CD8-positive, alpha-beta memory T cell (primary cell): Measurements from ENCODE around the gene DCDC1. TPM values are rescaled to one million over a fixed set of nuclear protein-coding genes. Genes with fewer than 3 reads are reported as not detected.

Source experiments
- CTCF ChIA-PET: fragments of 350-600 bp; sonication (Branson Sonifier 250); formaldehyde crosslinking; loops from one replicate; lab custom pipeline; 2021; ENCODE audit warnings: antibody characterized with exemption; lab: Charles Lee
- POLR2A ChIA-PET: fragments of 350-600 bp; sonication (Branson Sonifier 250); formaldehyde crosslinking; loops from one replicate; lab custom pipeline; 2021; ENCODE audit warnings: antibody characterized with exemption; lab: Charles Lee
- DNase-seq, 5 donors: peaks; one replicate each; pipeline versions ENCODE4 v3.0.0 to v3.0.0-alpha.2; 2020 to 2022; ENCODE audit warnings: mixed read lengths in 1 of 5
- H3K27ac ChIP-seq: one replicate; pipeline ENCODE4 v1.7.0; 2013; ENCODE audit warnings: low read depth, mild to moderate bottlenecking, low read length, moderate library complexity
- H3K27me3 ChIP-seq: 2 replicates; pipeline ENCODE4 v1.7.0; 2013; ENCODE audit warnings: low read length, mild to moderate bottlenecking; ENCODE audit not compliant: insufficient read depth, poor library complexity, severe bottlenecking
- H3K36me3 ChIP-seq: 2 replicates; pipeline ENCODE4 v1.7.0; 2013; ENCODE audit warnings: mild to moderate bottlenecking, low read length, moderate library complexity; ENCODE audit not compliant: insufficient read depth
- H3K4me1 ChIP-seq: 2 replicates; pipeline ENCODE4 v1.7.0; 2013; ENCODE audit warnings: mild to moderate bottlenecking, low read length, moderate library complexity; ENCODE audit not compliant: insufficient read depth
- H3K4me3 ChIP-seq: 2 replicates; pipeline ENCODE4 v1.7.0; 2013; ENCODE audit warnings: mild to moderate bottlenecking, low read length
- H3K9me3 ChIP-seq: 2 replicates; pipeline ENCODE4 v1.7.0; 2013; ENCODE audit warnings: mild to moderate bottlenecking, low read length
- H3K27ac Mint-ChIP-seq, 8 donors: one replicate each; pipeline ENCODE4 v1.8.0; 2020 to 2021; ENCODE audit warnings: mixed read lengths in 8 of 8, mild to moderate bottlenecking in 6 of 8, inconsistent platforms in 3 of 8, moderate library complexity in 3 of 8
- H3K27me3 Mint-ChIP-seq, 2 donors: one replicate each; pipeline ENCODE4 v1.8.0; 2020 to 2021; ENCODE audit warnings: mixed read lengths in 2 of 2, mild to moderate bottlenecking in 1 of 2, moderate library complexity in 1 of 2
- H3K36me3 Mint-ChIP-seq, 3 donors: one replicate each; pipeline ENCODE4 v1.8.0; 2020 to 2021; ENCODE audit warnings: mixed read lengths in 3 of 3, inconsistent platforms in 1 of 3, mild to moderate bottlenecking in 1 of 3
- H3K4me1 Mint-ChIP-seq, 3 donors: one replicate each; pipeline ENCODE4 v1.8.0; 2020 to 2021; ENCODE audit warnings: mixed read lengths in 3 of 3, inconsistent platforms in 1 of 3, mild to moderate bottlenecking in 1 of 3
- H3K4me3 Mint-ChIP-seq, 7 donors: one replicate each; pipeline ENCODE4 v1.8.0; 2020 to 2021; ENCODE audit warnings: mixed read lengths in 7 of 7, mild to moderate bottlenecking in 6 of 7, moderate library complexity in 4 of 7, inconsistent platforms in 2 of 7
- H3K9me3 Mint-ChIP-seq, 5 donors: one replicate each; pipeline ENCODE4 v1.8.0; 2020 to 2022; ENCODE audit warnings: mixed read lengths in 5 of 5, mild to moderate bottlenecking in 3 of 5, moderate library complexity in 2 of 5, inconsistent platforms in 1 of 5
- polyA plus RNA-seq: library from polyadenylated mRNA; unstranded; fragments of 300-500 nt; fragmentation: Illumina TruSeq; gene quantifications from one replicate; pipeline ENCODE4 v1.2.3, GENCODE V29; 2021
- total RNA-seq, 2 experiments: library from RNA; stranded (reverse); gene quantifications; one replicate each; pipeline ENCODE4 v1.2.3, GENCODE V29; 2021

The DCDC1 gene
- total and polyA plus RNA-seq, 3 experiments from 2014 or later, result 0.07 to 0.15 TPM; not detected in 1

GRCh38 chr11:31243706-31244105 is 125.8 kb downstream of the DCDC1 start:
- H3K4me3 Mint-ChIP-seq, result no peak overlapping the region
- ChIA-PET POLR2A (no interaction called here), CTCF (no interaction called here)
- Histone ChIP-seq H3K27ac (no peak overlapping the region), H3K27me3 (no peaks in the 10 kb centered on the region), H3K4me1 (no peaks in the 10 kb centered on the region), H3K4me3 (no peak overlapping the region), H3K36me3 (no peaks in the 10 kb centered on the region), H3K9me3 (no peaks in the 10 kb centered on the region)
- no peaks in the 10 kb centered on the region for H3K4me1 Mint-ChIP-seq
- no peaks in the 10 kb centered on the region for H3K9me3 Mint-ChIP-seq
- no peak overlapping the region for H3K27ac Mint-ChIP-seq
- H3K27me3 Mint-ChIP-seq, result peaks cover 0 to 12% of the 10 kb centered on the region in 2 donors
- no peak for DNase-seq
- H3K36me3 Mint-ChIP-seq, result no peaks in the 10 kb centered on the region

GRCh38 chr11:31240340-31240904 is 129.1 kb downstream of the DCDC1 start:
- Mint-ChIP-seq H3K9me3 (no peaks in the 10 kb centered on the region), H3K36me3 (no peaks in the 10 kb centered on the region), H3K4me3 (no peak overlapping the region), H3K27ac (no peak overlapping the region), H3K4me1 (no peaks in the 10 kb centered on the region), H3K27me3 (peaks cover 0 to 3% of the 10 kb centered on the region in 2 donors)
- H3K27ac ChIP-seq, result no peak overlapping the region
- ChIA-PET CTCF (no interaction called here), POLR2A (no interaction called here)
- H3K4me1 ChIP-seq, result no peaks in the 10 kb centered on the region
- no peaks in the 10 kb centered on the region for H3K27me3 ChIP-seq
- H3K9me3 ChIP-seq, result no peaks in the 10 kb centered on the region
- H3K36me3 ChIP-seq, result no peaks in the 10 kb centered on the region
- no peak overlapping the region for H3K4me3 ChIP-seq
- DNase-seq, result peak in 1 of 5 donors; percentile 1

- no peak overlapping the region for H3K27ac ChIP-seq
- Mint-ChIP-seq H3K27me3 (no peaks in the 10 kb centered on the region), H3K27ac (no peak overlapping the region), H3K4me3 (no peak overlapping the region), H3K4me1 (no peaks in the 10 kb centered on the region), H3K9me3 (no peaks in the 10 kb centered on the region), H3K36me3 (no peaks in the 10 kb centered on the region)
- H3K27me3 ChIP-seq, result no peaks in the 10 kb centered on the region
- no peak for DNase-seq
- CTCF ChIA-PET, result no interaction called here
- H3K9me3 ChIP-seq, result no peaks in the 10 kb centered on the region
- H3K36me3 ChIP-seq, result no peaks in the 10 kb centered on the region
- POLR2A ChIA-PET, result no interaction called here
- H3K4me3 ChIP-seq, result no peak overlapping the region
- no peaks in the 10 kb centered on the region for H3K4me1 ChIP-seq
Measured at GRCh38 chr11:31237819-31238760, 131.4 kb downstream of the DCDC1 start.

GRCh38 chr11:31236143-31236542 is 133.4 kb downstream of the DCDC1 start:
- H3K27ac Mint-ChIP-seq, result no peak overlapping the region
- ChIA-PET POLR2A (no interaction called here), CTCF (no interaction called here)

GRCh38 chr11:31233425-31233824 is 136.1 kb downstream of the DCDC1 start:
- Histone ChIP-seq H3K27me3 (no peaks in the 10 kb centered on the region), H3K4me3 (no peak overlapping the region), H3K9me3 (no peaks in the 10 kb centered on the region), H3K4me1 (no peaks in the 10 kb centered on the region), H3K27ac (no peak overlapping the region), H3K36me3 (no peaks in the 10 kb centered on the region)
- H3K36me3 Mint-ChIP-seq, result no peaks in the 10 kb centered on the region
- no peaks in the 10 kb centered on the region for H3K4me1 Mint-ChIP-seq
- H3K4me3 Mint-ChIP-seq, result no peak overlapping the region
- H3K27me3 Mint-ChIP-seq, result no peaks in the 10 kb centered on the region
- DNase-seq, result no peak
- no peaks in the 10 kb centered on the region for H3K9me3 Mint-ChIP-seq
- ChIA-PET POLR2A (no interaction called here), CTCF (interaction anchor here (1.4 kb wide), 1 partner anchor 725 kb away, joined by 3 read pairs; no protein-coding TSS in a partner anchor)
- H3K27ac Mint-ChIP-seq, result no peak overlapping the region

More at GRCh38 chr11:31236143-31236542, 133.4 kb downstream of the DCDC1 start:
- H3K9me3 Mint-ChIP-seq, result no peaks in the 10 kb centered on the region
- H3K4me1 Mint-ChIP-seq, result no peaks in the 10 kb centered on the region
- no peak overlapping the region for H3K4me3 ChIP-seq
- no peaks in the 10 kb centered on the region for H3K27me3 Mint-ChIP-seq
- H3K27me3 ChIP-seq, result no peaks in the 10 kb centered on the region
- H3K36me3 ChIP-seq, result no peaks in the 10 kb centered on the region
- no peak overlapping the region for H3K4me3 Mint-ChIP-seq
- H3K9me3 ChIP-seq, result no peaks in the 10 kb centered on the region
- H3K36me3 Mint-ChIP-seq, result no peaks in the 10 kb centered on the region
- H3K27ac ChIP-seq, result no peak overlapping the region
- no peak for DNase-seq
- H3K4me1 ChIP-seq, result no peaks in the 10 kb centered on the region

- CTCF ChIA-PET, result no interaction called here
- no peaks in the 10 kb centered on the region for H3K27me3 Mint-ChIP-seq
Measured at GRCh38 chr11:31231601-31232000, 137.9 kb downstream of the DCDC1 start.

GRCh38 chr11:31218847-31219246 is 150.7 kb downstream of the DCDC1 start:
- Mint-ChIP-seq H3K27ac (no peak overlapping the region), H3K27me3 (peaks cover 0 to 10% of the 10 kb centered on the region in 2 donors), H3K36me3 (no peaks in the 10 kb centered on the region), H3K9me3 (no peaks in the 10 kb centered on the region), H3K4me1 (no peaks in the 10 kb centered on the region), H3K4me3 (no peak overlapping the region)
- Histone ChIP-seq H3K4me1 (no peaks in the 10 kb centered on the region), H3K27ac (no peak overlapping the region), H3K9me3 (no peaks in the 10 kb centered on the region), H3K27me3 (no peaks in the 10 kb centered on the region), H3K4me3 (no peak overlapping the region), H3K36me3 (no peaks in the 10 kb centered on the region)
- POLR2A ChIA-PET, result no interaction called here
- no peak for DNase-seq
- CTCF ChIA-PET, result no interaction called here

More at GRCh38 chr11:31231601-31232000, 137.9 kb downstream of the DCDC1 start:
- no peaks in the 10 kb centered on the region for H3K4me1 Mint-ChIP-seq
- Histone ChIP-seq H3K9me3 (no peaks in the 10 kb centered on the region), H3K27ac (no peak overlapping the region), H3K4me1 (no peaks in the 10 kb centered on the region), H3K4me3 (no peak overlapping the region), H3K36me3 (no peaks in the 10 kb centered on the region), H3K27me3 (no peaks in the 10 kb centered on the region)
- POLR2A ChIA-PET, result no interaction called here
- H3K9me3 Mint-ChIP-seq, result no peaks in the 10 kb centered on the region
- no peak for DNase-seq
- H3K4me3 Mint-ChIP-seq, result no peak overlapping the region
- peaks cover 0 to 1% (median 0%) of the 10 kb centered on the region in 3 donors for H3K36me3 Mint-ChIP-seq
- no peak overlapping the region for H3K27ac Mint-ChIP-seq

- no peak for DNase-seq
- Mint-ChIP-seq H3K4me1 (no peaks in the 10 kb centered on the region), H3K9me3 (peaks cover 0 to 2% (median 0%) of the 10 kb centered on the region in 5 donors), H3K27ac (no peak overlapping the region), H3K4me3 (no peak overlapping the region), H3K36me3 (no peaks in the 10 kb centered on the region), H3K27me3 (no peaks in the 10 kb centered on the region)
- no peaks in the 10 kb centered on the region for H3K27me3 ChIP-seq
- H3K36me3 ChIP-seq, result no peaks in the 10 kb centered on the region
- H3K27ac ChIP-seq, result no peak overlapping the region
- no peaks in the 10 kb centered on the region for H3K4me1 ChIP-seq
- POLR2A ChIA-PET, result no interaction called here
- H3K9me3 ChIP-seq, result no peaks in the 10 kb centered on the region
- CTCF ChIA-PET, result no interaction called here
- H3K4me3 ChIP-seq, result no peak overlapping the region
Measured at GRCh38 chr11:31214372-31214771, 155.2 kb downstream of the DCDC1 start.
